Activated effector memory CD4-positive, alpha-beta T cell treated with anti-CD3 and anti-CD28 coated beads, Interleukin-2, amount 50 U/mL, for 16 hours (primary cell): Measurements from ENCODE around the gene CERK.

Source experiments
- DNase-seq: peaks from one replicate; pipeline ENCODE4 v3.0.0-alpha.2; 2020

The CERK gene

DNA sequence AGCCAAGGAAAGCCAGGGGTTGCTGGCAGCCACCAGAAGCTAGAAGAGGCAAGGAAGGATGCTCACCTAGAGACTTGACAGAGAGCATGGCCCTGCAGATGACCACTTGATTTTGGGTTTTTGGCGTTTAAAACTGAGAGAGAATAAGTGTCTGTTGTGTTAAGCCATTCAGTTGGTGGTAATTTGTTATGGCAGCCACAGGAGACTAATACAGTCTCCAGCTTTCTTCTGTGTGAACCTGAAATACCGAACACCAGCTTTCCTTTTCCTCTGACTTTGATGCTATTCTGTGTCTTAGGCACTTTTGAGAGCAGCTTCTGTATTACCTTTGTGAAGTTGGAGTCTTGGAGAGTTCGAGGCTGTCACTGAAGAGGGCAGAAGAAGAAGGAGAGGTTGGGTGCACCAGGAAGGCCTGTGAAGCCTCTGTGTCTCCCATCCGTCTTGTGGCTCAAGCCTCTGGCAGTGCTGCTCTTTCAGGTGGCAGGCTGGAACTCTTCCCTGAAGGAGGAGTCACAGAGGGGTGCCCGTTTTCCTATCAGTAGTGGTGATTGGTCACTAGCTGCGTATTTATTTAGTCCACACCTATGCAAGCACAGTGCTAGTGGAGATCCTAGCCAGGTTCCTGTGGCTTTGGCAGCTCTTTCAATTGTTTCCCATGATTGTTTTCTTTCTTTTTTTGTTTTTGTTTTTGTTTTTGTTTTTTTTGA, 26.9 kb upstream of the CERK start:
- DNase-seq: no peak

DNA sequence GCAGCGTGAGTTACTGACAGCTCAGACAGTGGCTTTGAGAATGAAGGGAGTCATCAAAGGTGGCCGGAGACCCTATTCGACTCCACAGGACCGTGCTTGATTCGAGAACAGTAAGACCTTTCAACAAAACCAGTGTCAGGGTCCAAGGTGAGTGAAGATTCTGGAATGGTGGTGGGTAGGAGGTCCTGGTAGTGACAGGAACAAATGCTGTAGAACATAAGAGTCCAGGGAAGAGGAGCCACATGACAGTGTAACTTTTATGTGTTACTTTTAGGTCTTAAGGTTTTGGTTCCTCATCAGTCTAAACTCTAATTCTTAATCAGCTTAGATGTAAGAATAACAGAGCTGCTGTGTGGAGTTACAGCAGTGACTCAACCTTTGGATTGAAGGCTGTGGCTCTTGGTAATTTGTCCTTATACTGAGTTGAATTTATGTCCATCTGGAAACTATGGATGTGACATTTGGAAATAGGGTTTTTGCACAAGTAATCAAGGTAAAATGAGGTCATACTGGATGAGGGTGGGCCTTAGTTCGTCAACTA, 26.2 kb upstream of the CERK start:
- no peak for DNase-seq

DNA sequence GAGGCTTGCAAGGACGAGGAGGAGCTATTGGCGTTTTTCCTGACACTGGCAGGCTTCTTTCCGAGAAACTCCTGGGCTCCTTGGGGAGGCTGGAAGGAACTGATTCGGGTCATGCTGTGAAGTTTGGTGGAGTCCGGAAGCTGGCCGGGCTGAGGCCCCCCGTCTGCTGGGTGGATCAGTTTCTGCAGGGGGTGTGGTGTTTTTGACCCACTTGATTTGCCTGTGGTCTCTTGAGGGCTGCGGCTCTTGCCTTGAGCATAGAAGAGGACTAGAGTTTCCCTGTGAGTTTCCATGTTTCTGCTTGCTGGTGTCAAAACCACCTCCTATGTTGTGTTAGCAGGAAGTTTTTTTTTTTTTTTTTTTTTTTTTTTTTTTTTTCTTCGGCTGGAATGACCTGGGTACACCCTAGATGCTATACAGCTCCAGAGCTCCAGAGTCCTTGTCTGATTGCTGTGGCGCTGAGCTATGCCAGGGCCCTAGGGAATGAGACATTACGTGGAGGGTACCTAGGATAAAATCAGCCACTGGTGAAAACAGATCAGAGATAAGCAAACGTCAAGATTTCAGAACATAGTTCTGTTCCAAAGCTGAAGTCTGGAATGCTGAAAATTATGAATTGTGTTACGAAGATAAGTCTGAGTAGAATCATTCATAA, 25.1 kb upstream of the CERK start:
- peak; percentile 76 for DNase-seq

DNA sequence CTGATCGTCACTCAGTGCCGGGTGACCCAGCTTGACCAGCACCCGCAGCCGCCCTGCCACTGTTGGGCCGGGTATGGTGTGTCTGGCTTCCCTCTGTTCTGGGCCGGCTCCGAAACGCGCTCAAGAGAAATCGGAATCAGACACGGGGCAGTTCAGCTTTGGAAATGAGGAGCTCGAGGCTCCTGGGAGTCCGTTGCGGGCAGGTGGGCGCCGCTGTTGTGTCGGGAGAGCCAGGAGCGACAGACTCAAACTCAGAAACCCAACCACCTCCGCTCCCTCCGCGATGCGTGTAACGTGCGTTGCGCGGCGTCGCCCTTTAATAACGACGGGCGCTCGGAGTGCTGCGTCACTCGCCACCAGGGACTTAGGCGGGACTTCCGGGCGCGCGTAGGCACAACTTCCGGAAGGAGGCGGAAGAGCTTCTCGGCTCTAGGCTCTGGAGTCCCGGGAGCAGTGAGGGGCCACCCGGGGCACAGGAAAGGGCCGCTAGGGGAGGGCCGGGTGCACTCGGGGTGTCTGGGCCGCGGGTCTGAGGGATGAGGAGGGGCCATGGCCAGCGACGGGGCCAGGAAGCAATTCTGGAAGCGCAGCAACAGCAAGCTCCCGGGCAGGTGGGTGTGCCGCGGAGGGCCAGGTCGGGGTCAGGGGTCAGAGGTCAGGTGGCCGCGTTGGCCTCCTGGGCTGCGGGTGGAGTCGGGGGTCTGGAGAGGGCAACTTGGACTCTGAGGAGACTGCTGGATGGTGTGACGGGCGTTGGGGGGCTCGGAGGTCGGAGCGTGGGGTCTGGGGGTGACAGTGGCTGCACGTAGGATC, 24.4 kb upstream of the CERK start, which contains the start of gene TBC1D22A:
Gene TBC1D22A, plus strand, starts transcription at position 413 of the 813 bp plus-strand sequence. Its CDS starts 137 bp downstream, at position 550.
- DNase-seq: peak; percentile 98

DNA sequence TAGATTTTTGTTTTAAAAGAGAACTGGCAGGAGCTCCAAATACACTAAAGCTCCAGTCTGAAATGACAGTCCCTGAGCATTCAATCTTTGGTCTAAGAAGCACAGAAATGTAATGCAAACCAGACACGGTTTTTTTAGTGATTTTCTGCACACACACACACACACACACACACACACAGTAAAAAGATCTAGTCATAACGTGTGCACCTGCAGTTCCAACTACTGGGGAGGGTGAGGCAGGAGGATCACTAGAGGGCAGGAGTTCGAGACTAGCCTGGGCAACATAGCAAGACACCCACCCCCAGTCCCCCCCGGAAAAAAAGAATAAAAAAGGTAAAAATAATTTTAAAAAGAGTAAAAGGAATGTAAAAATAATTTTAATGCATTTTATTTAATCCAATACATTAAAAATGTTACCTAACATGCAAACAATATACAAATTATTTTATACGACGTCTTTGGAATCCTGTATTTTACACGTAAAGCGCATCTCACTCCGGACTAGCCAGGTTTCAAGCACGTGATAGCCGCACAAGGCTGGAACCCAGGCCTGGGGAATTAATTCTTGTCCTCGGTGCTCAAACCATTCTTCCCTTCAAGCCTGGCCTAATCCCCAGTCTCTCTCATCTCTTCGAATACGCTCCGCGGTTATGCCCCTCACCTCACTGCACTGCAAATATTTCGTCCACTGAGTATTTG, 23.6 kb upstream of the CERK start:
- DNase-seq: no peak

DNA sequence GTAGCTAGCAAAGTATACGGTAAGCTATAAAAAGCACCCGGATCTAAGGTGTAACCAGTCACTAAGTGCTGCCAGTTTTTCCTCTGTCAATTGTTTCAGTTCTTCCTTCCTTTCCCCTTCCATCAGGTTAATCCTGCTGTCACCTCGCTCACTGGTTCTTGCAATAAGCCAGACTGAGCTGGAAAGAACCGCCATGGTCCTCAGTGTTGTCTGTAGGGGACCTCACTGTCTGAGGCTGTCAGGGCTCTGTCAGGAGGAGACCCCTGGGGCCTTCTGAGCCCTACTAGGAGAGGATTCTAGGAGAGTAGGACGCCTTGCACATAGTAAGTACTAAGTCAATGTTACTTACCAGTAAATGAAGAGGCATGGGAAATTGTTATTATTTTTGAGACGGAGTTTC, 23.0 kb upstream of the CERK start:
- no peak for DNase-seq

DNA sequence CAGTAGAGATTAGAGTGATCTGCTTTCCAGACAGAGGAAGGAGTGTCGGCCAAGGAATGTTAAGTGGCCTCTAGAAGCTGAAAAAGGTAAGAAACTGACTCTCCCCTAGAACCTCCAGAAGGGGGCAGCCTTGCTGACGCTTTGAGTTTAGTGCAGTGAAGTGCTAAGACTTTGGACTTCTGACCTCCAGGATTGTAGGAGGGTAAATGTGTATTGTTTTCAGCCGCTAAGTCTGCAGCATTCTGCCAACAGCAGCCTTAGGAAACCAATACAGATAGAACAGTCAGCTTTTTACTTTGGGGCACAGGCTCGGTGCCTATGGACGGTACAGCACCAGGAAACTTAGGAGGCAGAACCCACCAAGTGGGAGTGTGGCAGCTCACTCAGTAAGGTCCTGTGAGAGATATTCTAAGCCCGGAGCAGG, 20.8 kb upstream of the CERK start:
- DNase-seq: peak; percentile 81

DNA sequence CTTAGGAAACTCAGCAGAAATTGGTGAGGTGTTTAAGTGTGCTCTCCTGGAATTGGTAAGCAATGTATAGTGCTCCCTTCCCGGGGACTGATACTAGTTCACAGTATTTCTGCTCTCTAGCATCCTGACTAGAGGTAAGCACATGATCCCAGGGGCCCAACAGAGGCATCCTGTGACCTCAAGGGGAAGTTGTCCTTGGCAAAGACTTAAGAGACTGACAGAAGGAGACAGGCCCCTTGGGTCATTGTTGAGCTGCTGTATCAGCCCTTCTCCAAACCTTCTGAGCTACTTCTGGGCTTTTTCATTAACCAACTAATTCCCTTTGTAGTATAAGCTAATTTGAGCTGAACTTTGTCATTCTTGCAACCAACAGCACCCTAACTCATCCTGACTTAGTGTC, 20.1 kb upstream of the CERK start:
- no peak for DNase-seq

DNA sequence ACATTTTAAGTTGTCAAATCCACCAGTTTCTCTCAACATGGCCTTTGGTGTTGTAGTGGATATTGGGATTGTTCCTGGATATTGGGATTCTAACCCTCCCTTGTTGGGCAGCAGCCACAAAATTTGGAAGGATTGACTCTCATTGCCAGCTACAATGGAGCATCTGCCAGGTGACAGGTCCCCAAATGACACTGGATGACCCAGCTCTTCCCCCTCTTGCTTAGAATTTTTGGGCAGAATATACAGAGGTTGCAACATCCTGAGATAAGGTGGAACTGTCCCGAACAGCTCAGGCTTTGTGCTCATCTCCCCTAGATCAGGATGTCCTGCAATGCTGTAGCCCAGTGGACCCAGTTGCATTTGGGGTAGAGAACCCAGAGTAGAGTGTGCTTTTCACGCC, 19.1 kb upstream of the CERK start:
- no peak for DNase-seq

DNA sequence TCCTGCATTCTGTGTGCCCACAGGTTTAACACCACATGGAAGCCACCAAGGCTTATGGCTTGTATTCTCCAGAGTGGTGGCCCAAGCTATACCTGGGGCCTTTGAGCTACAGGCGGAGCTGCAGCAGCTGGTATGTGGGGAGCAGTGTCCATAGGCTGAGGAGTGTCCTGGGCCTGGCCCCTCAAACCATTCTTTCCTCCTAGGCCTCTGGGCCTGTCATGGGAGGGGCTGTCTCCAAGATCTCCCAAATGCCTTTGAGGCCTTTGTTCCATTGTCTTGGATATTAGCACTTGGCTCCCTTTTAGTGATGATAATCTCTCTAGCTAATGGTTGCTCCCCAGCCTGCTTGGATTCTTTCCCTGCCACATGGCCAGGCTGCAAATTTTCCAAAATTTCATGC, 18.0 kb upstream of the CERK start:
- DNase-seq: no peak

DNA sequence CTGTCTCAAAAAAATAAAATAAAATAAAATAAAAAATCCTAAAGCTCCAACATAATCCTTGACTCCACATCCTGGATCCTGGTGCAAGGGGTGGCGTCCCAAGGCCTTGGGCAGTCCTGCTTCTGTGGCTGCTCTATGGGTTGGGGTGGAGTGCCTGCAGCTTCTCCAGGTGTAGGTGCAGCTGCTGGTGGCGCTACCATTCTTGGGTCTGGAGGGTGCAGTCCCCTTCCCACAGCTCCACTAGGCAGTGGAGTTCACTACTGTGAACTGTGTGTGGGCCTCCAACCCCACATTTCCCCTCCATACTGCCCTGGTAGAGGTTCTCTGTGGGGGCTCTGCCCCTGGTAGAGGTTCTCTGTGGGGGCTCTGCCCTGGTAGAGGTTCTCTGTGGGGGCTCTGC, 17.5 kb upstream of the CERK start:
- no peak for DNase-seq

DNA sequence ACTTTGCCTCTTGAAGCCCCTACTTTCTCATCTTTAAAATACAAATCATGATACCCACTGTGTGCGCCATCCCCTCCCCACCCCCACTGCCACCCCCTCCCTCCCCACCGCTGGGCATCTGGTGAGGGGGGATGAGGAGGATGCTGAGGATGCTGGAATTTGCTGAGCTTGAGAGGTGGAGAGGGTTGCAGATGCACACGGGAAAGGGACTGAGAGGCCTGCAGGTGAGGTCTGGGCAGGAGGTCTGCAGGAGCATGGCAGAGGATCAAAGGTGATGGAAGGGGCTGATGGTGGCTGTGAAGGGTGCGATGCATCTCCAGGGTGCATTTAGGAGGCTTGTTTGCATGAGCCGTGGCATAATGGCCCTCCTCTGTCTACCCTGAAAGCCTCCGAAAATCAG, 16.8 kb upstream of the CERK start:
- DNase-seq: no peak

DNA sequence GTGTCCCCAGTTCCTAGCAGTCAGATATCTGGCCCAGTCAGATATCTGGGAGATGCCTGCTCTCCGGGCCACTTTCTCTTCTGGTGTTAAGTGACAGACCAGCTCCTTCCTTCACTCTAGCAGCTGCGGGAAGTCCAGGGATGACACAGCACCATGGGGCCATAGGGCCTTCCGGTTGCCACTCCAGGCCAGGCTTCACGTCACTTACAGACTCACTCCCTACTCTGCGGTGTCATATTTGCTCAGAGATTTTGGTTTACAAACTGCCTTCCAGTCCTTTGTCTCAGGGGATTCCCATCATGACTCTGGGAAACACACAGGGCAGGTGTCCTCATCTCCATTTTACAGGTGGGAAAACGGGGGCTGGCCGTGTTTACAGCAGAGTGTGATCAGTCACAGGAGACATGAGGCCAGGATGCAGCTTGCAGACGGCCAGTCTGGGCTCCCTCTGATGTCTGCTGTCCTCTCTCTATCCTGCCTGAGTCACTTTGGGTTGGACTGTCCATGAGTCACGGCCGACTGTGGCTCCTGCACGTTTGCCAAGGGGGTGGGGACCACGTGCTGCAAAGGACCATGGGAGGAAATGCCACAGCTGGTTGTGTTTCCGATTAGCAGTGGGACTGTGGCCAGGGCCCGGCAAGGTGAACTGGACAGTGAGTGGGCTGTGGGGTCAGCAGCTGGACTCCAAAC, 16.2 kb upstream of the CERK start:
- peak; percentile 79 for DNase-seq

DNA sequence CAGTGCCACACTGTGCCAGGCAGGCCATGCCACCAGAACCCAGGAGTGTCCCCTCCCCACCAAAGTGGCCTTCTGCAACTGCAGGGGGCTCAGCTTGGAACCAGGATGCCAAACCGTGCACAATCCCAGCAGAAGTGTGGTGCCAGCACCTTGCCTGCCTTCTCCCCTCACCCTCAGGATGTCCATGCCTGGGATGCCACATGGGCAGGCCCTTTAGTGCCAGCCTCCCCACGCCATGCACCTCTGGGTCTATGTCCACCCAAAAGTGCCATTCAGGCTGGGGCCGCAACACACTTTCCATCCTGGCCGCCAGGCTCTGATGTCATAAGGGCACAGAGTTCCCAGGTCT, 15.7 kb upstream of the CERK start:
- DNase-seq: no peak

DNA sequence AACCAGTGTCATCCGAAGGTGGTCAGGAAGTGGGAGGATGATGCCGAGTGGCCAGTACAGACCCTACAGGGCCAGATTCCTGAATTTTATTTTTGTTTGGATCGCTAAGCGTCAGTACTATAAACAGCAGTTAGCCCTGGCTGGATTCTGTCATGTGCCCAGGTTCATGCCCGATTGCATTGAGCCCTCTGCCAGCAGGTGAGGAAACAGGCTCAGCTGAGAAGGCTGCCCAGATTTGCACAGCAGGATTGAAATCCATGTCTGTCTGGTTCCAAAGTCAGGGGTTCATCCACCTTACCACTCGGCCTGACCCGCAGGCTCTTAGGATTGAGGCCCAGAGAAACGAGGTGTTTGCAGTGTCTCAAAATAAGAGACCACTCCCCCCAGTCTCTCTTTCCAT, 15.3 kb upstream of the CERK start:
- no peak for DNase-seq

DNA sequence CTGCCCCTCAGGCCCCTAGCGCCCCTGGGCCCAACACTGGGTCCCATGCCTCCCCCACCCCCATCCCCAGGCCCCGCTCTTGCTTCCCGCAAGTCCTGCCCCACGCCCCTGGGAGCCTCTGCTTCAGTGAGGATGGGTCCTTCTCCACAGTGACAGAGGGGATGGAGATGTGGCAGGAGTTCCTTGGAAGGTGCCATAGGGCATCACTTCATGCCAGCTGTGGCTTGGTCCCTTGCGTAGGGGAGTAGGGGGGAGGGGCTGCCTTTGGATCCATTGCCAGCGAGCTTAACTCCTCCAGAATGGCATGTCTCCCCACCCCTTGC, 14.9 kb upstream of the CERK start:
- no peak for DNase-seq

DNA sequence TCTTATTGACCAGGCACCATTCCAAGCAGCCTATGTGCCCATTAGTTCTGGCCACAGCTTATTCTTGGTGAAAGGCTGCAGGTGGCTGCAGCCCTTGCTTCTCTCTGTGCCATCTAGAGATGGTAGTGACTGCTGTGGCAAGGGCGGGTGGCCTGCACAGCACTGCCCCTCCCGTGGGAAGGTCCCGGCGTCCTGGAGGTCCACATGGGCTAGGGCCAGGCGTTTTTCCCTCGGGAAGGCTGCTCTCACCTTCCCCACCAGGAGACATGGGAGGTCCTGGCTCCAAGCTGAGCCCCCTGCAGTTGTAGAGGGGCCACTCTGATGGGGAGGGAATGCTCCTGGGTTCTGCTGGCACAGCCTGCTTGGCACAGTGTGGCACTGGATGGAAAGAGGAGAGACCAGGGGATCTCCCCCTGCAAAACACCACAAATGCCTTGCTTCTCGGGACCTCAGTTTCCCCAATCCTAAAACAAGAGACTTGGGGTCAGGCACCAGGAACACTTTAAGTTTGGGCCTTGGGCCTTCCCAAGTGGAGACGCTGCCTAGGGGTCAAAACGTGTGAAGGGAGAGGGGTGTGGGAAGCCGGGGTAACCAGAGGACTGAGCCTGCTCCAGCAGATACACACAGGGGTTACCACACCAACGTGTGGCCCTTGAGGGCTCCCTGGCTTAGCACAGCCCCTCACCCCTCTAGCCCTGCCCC, 14.4 kb upstream of the CERK start:
- no peak for DNase-seq

DNA sequence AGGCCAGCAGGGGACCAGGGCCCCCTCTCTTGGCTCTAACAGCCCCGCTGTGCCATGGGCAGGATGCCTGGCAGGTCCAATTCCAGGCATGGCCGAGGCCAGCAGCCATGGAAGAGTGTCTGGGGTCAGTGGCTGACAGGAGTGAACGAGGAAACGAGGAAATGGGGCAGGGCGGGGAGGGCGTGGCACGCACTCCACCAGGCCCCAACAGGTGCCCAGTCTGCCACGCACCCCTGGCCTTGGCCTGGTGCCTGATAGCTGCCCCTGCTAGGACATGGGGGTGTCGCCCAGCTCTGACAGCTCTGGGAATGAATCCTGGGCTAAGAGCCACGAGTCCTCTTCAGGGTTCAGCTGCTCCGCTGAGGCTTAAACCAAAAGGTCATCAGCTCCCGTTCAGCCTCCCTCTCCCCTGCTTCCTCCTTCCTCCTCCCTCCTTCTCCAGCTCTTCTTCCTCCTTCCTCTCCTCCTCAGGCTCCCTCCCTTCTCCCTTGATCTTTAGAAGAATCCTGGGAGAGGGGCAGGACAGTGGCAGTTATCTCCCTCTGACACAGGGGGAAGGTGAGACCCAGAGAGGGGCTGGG, 12.9 kb upstream of the CERK start:
- DNase-seq: no peak

DNA sequence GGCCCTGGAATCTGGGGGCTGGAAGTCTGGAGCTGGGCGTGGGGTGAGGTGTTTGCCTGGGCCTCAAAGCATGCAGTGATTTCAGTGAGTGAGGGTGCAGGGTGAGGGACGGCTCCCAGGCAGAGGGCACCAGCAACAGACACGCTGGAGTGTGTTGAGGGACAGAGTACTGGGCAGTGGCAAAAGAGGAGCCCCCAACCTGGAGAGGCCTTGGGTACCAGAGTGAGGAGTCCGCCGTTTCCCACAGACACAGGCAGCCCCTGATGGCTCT, 12.4 kb upstream of the CERK start:
- DNase-seq: no peak

DNA sequence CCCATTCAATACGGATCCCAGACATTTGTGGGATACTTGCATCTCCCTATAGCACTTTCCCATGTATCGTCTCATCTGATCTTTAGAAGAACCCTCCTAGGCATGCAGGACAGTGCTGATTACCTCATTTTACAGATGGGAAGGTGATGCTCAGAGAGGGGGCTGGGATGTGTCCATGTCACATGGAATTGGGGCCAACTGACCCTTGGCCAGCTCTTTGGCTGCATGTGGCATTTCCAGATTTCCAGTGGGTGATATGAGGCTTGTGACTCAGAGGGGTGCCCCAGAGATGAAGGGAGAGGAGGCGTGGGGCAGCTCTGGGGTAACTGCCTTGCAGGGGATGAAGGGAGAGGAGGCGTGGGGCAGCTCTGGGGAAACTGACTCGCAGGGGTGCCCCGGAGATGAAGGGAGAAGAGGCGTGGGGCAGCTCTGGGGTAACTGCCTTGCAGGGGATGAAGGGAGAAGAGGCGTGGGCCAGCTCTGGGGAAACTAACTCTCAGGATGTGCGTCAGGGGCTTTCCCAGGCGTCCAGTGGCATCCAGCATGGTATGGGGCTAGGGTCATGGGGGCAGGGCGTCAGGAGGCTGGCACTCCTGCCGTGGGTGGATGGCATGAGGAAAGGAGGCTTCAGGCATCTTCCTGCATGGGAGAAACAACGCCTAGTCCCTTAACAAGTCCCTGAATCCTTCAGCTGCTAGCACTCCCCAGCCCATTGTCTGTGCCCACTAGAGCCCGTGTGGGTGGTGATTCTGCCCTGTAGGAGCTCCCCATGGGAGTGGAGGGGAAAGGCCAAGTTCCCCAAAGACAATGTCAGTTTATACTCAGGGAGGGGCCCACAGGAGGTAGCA, 11.9 kb upstream of the CERK start:
- DNase-seq: peak; percentile 73
